GM19468 (cell line): Measurements from ENCODE around the gene SARDH.
"Not testable (repeated sequence)": the region's sequence is repeated elsewhere in the genome, so short reads cannot be mapped to it uniquely, and the experiment has no call there.

ENCODE experiments used
- ATAC-seq: cut with Tn5 transposase; IDR thresholded peaks from one replicate; pipeline ENCODE4 v1.9.1; 2021; ENCODE audit warnings: mild to moderate bottlenecking, moderate library complexity, moderate number of reproducible peaks; ENCODE audit not compliant: unreplicated experiment; ENCODE audit errors: extremely low read depth

The SARDH gene

GRCh38 chr9:133760713-133761290, 22.6 kb upstream of the SARDH start:
- ATAC-seq, result no peak

- ATAC-seq, result no peak
Observed at GRCh38 chr9:133759946-133760345, 21.8 kb upstream of the SARDH start.

GRCh38 chr9:133759146-133759900, 21.2 kb upstream of the SARDH start:
- no peak for ATAC-seq

- no peak for ATAC-seq
Observed at GRCh38 chr9:133758228-133758627, 20.1 kb upstream of the SARDH start.

GRCh38 chr9:133754688-133755227, 16.6 kb upstream of the SARDH start:
- no peak for ATAC-seq

- ATAC-seq, result no peak
Observed at GRCh38 chr9:133754187-133754586, 16.0 kb upstream of the SARDH start.

- ATAC-seq, result no peak
Observed at GRCh38 chr9:133752739-133753446, 14.7 kb upstream of the SARDH start.

- ATAC-seq, result no peak
Observed at GRCh38 chr9:133750982-133751649, 13.0 kb upstream of the SARDH start.

- no peak for ATAC-seq
Observed at GRCh38 chr9:133747309-133747708, 9.2 kb upstream of the SARDH start.

- not testable (repeated sequence) for ATAC-seq
Observed at GRCh38 chr9:133744528-133744927, 6.4 kb upstream of the SARDH start.

GRCh38 chr9:133742849-133743444, 4.8 kb upstream of the SARDH start:
- no peak for ATAC-seq

GRCh38 chr9:133742251-133742650, 4.1 kb upstream of the SARDH start:
- ATAC-seq, result no peak

GRCh38 chr9:133741716-133742115, 3.6 kb upstream of the SARDH start:
- no peak for ATAC-seq

GRCh38 chr9:133740911-133741310, 2.8 kb upstream of the SARDH start:
- no peak for ATAC-seq

- no peak for ATAC-seq
Observed at GRCh38 chr9:133739408-133740280, 1.5 kb upstream of the SARDH start.

GRCh38 chr9:133738640-133739225, 581 bp upstream of the SARDH start:
- ATAC-seq, result no peak

GRCh38 chr9:133737071-133737773, 930 bp downstream of the SARDH start:
- no peak for ATAC-seq

- no peak for ATAC-seq
Observed at GRCh38 chr9:133735931-133736330, 2.2 kb downstream of the SARDH start.
